GM21381 (cell line): Measurements from ENCODE around the gene ASPHD1.
"Not testable (repeated sequence)": the region's sequence is repeated elsewhere in the genome, so short reads cannot be mapped to it uniquely, and the experiment has no call there.

Experiments
- ATAC-seq: cut with Tn5 transposase; IDR thresholded peaks from one replicate; pipeline ENCODE4 v1.9.1; 2021; ENCODE audit warnings: mild to moderate bottlenecking, moderate library complexity; ENCODE audit not compliant: unreplicated experiment

The ASPHD1 gene

DNA sequence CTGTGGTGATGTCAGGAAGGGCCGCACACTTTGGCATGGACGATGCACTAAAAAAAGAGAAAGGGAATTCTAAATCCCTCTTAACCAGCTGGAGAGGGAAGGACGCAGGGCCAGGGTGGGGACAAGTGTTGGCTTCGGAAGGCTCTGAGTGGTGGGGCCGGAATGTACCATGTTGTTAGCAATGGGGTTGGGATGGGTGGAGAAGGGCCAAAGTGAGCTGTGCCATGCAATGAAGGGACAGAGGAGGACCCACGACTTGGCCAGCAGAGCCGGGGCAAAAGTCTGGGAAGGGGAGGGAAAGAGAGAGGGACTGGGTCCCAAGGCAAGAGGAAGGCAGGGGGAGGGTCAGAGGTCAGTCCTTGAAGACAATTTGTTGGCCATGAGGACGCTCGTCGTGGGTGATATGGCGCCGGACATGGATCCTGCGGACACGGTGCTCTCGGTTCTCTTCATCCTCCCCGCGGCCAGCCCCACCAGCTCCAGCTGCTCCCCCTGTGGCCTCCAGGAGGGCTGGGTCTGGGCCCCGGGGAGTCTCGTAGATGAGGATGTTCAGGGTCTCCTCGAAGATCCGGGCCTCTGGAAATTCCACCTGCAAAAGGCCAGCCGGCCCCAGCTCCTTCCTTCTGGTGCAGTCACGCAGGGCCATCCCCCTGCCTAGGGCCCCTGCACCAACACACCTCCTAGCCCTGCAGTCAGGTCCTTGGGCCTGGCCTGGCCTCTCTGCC, 6.4 kb downstream of the ASPHD1 start:
- ATAC-seq, result no peak

DNA sequence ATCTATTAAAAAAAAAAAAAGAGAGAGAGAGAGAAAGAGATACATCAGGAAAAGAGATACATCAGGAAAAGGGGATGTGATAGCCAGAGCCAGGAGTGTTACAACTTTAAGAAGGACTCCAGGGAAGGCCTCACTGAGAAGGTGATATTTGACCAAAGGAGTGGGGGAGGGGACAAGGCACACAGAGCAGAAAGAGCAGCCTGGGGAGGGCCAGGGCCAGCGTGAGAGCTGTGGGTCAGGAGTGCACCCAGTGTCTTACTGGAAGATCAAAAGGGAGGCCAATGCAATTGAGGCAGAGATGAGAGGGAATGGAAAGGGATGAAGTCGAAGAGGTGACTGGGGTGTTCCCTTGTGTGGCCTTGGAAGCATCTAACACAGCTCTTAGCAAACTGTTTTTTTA, 7.7 kb downstream of the ASPHD1 start:
- ATAC-seq, result no peak

DNA sequence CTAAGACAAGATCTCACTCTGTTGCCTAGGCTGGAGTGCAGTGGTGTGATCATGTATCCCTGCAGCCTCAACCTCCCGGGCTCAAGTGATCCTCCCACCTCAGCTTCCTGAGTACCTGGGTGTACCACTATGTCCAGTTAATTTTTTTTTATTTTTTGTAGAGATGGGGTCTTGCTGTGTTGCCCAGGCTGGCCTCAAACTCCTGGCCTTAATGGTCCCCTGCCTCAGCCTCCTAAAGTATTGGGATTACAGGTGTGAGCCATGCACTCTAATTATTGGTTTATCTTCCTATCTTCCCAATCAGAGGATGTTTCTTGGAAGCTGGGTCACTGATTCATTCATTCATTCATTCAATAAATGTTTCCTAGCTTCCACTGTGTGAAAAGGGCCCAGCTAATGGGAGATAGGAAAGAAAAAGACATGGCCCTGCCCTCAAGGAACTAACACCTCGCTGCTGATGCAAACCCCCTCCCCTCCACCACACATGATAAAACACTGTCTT, 8.5 kb downstream of the ASPHD1 start:
- no peak for ATAC-seq

DNA sequence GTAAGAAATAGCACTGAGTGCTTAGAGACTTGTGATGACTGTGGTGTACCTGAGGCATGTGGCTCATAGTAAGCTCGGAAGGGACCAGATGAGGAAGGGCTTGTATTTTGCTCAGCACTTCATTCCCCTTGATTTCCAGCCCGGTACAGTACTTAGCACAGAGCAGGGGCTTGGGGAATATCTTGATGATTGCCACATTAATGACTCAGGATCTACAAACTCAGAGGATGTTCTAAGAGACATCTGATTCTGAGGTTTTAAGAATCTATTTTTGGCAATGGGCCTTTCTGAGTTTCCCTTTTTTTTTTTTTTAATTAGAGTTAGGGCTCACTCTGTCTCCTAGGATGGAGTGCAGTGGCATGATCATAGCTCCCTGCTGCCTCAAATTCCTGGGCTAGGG, 9.1 kb downstream of the ASPHD1 start:
- no peak for ATAC-seq

DNA sequence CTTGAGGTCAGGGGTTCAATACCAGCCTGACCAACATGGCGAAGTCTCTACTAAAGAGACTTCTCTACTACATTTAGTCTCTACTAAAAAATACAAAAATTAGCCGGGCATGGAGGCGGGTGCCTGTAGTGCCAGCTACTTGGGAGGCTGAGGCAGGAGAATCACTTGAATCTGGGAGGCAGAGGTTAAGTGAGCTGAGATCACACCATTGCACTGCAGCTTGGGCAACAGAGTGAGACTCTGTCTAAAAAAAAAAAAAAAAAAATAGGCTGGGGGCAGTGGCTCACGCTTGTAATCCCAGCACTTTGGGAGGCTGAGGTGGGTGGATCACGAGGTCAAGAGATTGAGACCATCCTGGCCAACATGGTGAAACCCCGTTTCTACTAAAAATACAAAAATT, 9.6 kb downstream of the ASPHD1 start:
- ATAC-seq, result not testable (repeated sequence)

DNA sequence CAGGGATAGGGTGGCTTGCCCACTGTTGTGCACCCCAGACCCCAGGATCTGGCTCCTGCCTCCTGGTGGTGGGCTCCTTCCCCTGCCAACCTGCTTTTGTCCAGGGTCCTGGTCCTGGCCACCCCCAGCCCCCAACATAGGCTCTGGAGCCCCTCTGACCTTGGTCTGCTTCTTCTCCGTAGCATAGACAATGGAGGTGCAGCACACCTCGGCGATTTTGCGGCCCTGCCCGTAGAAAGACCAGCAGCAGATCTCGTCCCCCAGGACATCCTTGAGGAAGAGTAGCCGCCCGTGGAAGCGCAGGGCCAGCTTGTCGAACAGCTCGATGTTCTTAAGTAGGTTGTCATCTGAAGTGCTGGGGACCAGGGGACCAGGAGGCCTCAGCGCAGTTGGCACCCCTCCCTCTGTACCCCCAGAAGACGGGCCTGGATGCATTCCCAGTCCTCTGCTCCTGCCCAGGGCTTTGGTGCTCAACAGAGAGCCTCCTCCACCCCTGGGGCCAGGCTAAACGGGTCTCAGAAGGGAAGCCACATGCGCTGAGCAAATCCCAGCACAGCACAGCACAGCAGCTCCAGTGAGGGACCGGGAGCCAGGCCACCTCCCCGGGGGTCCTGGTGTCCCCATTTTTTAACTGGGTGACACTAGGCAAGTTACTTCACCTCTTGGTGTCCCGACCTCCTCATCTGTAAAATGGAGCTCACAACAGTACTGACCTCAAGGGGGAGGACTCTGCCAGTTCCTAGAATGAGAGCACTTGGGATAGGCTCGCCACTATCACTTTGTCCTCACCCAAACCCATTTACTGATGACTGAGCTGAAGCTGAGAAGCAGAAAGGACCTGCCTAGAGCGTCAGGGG, 10.8 kb downstream of the ASPHD1 start:
- ATAC-seq, result no peak

DNA sequence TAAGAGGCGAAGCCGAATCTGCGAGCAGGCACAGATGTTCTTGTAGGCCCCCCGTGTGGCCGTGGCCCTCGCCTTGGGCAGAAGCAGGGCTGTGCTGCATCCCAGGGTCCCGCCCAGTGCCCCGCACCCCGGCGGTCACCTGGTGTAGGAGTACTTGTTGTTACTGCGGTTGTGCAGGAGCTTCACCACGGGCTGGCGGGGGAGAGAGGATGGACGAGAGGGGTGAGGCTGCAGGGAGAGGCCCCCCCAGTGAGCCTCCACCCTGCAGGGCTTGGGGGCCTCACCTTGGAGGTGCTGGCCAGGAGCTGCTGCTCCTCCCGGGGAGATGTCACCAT, 11.4 kb downstream of the ASPHD1 start:
- ATAC-seq, result no peak

DNA sequence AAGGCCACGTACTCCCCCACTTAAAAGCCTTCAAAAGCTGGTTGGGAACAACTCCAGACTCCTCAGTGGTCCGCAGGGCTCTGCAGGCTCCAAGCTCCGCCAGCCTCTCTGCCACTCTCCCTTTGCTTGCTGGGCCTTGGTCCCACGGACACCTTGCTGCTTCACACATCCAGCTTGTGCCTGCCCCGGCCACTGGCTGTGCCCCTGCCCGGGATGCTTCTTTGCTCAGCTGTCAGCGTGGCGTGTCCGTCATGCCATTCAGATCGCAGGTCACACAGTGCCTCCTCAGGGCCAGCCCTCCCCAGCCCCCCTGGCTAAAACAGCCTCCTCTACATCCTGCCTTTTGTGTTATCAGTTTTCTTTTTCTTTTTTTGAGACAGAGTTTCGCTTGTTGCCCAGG, 11.8 kb downstream of the ASPHD1 start:
- no peak for ATAC-seq

DNA sequence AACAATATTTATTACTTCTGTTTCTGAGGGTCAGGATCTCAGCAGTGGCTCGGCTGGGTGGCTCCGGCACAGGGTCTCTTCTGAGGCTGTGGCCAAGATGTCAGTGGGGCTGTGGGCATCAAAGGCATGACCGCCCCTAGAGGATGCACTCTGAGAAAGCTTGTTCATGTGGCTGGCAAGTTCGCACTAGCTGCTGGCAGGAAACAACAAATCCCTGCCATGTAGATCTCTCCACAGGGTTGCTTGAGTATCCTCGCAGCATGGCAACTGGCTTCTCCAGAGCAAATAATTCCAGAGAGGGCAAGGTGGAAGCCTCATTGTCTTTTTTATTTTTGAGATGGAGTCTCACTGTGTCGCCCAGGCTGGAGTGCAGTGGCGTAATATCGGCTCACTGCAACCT, 13.2 kb downstream of the ASPHD1 start:
- ATAC-seq, result no peak

DNA sequence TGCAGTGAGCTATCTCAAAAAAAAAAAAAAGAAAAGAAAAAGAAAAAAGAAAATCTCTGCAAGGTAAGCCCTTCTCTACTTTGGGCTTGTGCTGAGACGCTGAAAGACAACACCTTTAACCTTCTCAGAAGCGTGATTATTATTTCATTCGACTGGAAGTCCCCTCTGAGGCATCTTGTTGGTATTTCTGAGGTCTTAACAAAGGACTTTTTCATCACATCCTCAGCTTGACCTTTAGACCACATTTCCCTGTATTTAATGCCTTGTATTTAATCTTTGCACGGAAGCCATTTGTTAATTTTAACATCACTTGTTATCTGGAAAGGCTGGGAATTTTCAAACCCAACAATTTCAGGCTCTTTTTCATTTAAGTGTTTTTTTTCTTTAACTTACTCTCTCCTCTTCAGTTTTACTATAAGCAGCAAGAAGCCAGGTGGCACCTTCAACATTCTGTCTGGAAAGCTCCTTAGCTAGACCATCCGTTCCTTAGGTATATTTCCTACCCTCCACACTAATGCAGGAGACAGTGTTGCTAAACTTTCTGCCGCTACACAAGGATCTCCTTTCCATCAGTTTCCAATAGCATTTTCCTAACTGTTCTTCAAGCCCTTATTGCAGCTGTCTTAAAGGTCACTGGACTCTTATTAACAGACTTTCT, 15.4 kb downstream of the ASPHD1 start:
- ATAC-seq, result no peak

DNA sequence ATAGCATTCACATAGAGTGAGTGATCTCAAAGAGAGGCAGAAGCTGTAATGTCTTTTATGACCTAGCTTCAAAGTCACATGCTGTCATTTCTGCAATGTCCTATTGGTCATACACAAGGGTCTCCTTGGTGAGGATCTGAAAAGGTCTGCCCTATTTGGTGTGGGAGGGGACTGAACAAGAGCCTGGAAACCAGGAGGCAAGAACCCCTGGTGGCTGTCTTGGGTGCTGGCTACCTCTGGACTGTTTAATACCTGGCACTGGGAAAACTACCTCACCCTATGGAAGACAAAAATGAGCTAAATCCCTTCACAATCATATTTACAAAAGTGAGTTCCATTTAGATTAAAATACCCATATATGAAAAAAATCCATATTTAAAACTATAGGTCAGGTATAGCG, 16.7 kb downstream of the ASPHD1 start:
- no peak for ATAC-seq

DNA sequence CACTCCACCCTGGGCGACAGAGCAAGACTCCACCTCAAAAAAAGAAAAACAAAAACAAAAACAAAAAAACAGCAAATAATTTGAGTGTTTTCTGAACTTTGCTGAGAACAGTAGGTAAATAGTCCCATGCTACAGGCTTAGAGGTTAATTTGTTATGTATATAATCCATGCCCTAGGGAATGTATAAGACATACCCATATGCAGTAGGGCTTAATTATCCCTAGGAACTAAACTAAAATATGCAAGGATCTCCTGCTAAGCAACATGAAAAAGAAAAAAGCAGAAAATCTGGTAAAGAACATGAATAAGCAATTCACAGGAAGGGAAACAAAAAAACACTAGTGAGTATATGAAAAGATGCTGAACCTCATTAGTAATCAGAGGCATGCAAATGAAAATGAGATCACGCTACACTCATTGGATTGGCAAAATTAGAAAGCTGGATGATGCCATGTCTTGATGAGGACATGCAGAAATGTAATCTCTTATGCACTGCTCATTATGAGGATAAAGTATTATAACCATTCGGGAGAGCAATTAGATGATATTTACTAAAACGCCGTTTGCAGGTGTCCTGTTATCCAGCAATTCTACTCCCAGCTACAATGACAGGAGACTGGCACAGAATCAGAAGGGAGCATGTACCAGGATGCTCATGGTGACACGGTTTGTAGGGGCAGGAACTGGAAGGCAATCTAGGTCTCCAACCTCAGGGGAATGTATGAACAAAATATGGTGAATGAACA, 20.2 kb downstream of the ASPHD1 start:
- no peak for ATAC-seq

DNA sequence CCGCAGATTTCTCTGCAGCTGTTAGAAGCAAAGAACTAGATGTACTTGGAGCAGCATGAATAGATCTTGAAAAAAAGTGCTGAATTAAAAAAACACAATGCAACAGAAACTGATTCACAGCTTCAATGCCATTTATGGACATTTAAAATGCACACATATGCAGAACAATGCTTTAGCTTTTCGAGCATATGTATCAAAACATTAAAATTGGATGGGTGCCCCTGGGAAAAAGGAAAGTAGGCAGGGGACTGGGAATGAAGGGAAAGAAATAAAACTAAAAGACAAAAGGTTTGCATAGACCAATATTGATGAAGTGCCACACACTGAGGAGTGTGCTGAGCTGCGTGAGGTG, 20.7 kb downstream of the ASPHD1 start:
- no peak for ATAC-seq

DNA sequence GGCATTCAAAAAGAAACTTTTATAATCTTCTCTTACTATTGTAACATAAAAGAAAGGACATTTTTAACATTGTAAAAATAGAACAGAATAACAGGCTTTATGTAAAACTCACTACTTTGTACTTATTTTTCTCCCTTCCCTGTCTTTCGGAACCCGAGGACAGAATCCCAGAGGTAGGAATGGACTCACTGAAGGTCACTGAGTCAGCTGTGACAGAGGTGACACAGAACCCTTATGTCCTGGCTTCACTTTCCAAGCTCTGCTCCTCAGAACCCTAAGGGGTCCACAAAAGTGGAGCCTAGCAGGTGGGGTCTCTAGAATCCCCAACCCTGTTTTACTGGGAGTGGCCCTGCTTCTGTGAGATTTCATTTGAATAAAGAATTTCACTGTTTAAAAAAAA, 22.0 kb downstream of the ASPHD1 start:
- ATAC-seq, result no peak

DNA sequence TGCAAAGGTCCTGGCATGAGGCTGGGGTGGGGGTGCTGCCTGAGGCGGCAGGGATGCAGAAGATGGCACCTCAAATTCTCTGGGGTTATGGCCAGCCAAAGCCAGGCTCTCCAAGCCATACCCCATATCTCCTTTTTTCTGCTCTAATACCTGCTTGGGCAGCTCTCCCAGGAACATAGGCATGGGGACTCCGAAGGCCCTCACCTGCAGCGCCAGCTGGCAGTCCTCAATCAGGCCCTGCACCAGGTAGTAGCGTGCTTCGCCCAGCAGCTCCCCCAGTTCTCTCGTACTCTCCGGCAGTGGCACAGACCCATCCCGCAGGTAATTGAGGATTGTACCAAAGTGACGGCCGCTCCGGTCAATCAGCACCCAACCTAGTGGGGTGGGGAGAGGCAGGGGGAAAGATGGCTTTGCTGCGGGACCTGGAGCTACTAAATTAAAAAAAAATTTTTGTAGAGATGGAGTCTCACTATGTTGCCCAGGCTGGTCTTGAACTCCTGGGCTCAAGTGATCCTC, 22.8 kb downstream of the ASPHD1 start:
- ATAC-seq, result no peak

DNA sequence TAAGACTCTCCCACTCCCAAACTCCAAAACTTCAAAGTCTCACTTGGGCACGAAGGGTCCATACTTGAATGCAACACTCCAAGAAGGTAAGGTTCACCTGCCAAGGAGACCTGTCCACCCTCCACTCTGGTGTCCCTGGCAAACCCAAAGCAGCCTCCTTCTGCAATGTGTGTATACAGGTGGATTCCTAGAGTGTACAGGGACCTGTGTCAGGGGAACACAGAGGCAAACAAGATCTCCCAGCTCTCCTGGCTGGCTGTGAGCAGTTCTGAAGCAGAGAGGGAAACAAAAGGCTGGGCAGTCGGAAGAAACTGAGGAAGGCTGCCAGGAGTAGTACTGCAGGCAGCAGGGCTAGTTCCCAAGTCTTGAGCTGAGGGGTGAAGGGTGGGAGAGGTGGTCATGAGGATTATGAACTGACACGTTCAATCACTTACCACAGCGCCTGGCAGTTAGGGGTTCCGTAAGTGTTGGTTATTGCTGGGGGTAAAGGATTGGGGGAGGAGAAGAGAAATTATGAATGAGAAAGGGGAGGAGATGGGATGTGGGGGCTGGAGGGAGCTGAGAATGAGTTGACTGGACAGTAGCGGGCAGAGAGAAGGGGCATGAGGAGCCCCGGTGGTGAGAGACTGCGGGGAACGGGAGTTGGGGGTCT, 24.9 kb downstream of the ASPHD1 start:
- no peak for ATAC-seq

DNA sequence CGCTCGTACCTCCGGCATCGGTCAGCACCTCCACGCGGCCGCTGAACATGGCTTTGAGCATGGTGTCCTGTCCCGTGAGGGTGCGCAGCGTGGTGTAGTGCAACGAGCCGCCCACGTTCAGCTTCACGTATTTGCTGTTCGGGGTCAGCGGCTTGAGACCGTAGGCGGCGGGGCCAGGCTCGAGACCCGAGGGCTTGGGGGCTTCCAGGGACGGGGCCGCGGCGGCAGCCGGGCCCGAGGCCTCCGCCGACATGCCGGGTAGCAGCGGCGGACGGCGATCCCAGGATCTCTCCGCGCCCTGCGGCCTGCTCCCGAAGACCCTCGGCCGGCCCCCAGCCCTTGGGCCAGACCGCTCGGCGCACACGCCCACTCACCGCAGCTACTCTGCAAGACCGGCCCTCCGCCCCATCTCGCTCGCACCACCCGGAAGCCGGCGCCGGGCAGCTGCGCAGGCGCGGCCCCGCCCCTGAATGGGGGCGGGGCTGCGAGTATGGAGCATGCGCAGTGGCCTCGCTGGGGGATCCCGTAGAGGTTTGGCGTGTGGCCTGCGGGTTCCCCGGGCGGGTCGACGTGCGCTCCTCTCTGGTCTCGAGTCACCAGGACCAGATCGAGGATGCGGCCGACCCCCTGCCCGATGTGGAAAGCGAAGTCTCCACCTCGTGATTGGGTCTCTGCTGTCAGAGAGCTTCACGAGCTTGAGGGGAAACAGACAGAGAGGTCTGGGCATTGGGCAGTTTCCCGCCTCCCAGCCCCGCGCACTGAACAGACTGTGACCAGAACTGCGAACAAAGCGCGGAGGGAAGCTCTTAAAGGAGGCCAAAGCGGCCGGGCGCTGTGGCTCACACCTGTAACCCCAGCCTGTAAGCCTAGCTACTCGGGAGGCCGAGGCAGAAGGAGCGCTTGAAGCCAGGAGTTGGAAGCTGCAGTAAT, 25.8 kb downstream of the ASPHD1 start, which contains the start of gene KCTD13:
TSS of gene KCTD13 (minus strand) at position 446 of the 930 bp plus-strand sequence. CDS start at position 253, 193 bp downstream.
- peak; percentile 83 for ATAC-seq

DNA sequence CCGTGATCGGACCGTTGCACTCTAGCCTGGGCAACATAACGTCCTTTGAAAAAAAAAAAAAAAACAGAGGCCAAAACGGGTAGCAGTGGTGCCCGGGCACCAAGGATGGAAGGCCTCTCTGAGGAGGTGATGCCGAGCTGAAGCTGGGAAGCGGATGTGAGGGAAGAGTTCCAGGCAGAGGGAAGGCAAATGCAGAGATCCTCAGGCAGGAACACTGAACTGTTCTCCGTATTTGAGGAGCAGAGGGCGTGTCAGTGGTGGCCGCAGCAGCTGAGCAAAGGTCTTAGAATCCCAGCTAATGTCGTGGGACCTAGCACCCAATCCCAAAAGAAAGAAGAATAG, 26.4 kb downstream of the ASPHD1 start:
- ATAC-seq, result no peak
